ENCODE results near the gene CDH26.
"Not testable (repeated sequence)": the region's sequence is repeated elsewhere in the genome, so short reads cannot be mapped to it uniquely, and the experiment has no call there.

CDH26 gene

DNA sequence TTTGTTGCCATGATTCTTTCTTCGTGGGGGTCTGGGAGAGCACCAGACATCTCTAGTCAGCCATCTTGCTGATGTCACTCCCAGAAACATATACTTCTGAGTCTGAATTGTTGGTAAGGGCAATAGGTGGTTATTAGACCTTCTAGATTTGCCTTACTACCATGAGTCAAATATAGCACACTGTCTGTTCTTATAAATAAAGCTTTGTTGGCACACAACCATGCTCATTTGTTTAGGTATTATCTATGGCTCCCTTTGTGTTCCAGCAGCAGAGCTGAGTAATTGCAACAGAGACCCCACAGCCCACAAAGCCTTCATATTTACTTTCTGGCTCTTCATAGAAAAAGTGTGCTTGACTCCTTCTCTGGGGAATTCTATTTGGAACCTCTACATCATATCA, 62.9 kb downstream of the CDH26 start:
- no peak for DNase-seq

GRCh38 chr20:60022849-60023248, 64.6 kb downstream of the CDH26 start:
- no peak for DNase-seq

GRCh38 chr20:60024245-60024644, 66.0 kb downstream of the CDH26 start:
- no peak for DNase-seq

DNA sequence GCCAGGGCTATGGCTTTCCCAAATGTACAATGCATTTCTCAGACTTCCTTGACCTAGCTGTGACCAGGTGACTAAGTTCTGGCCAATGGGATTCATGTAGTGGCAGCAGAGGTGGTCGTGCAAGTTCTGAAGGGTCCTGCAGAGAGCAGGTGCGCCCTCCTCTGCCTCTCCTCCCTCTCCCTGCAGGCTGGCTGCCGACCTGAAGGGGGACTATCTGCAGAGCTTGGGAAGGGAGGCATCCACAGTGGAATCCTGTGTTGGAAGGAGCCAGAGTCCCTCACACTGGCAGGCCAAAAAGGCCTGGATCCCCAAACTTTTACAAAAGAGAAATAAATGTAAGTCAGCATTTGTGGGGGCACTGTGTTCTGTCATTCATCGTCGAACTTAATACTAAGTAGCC, 66.6 kb downstream of the CDH26 start:
- no peak for DNase-seq

DNA sequence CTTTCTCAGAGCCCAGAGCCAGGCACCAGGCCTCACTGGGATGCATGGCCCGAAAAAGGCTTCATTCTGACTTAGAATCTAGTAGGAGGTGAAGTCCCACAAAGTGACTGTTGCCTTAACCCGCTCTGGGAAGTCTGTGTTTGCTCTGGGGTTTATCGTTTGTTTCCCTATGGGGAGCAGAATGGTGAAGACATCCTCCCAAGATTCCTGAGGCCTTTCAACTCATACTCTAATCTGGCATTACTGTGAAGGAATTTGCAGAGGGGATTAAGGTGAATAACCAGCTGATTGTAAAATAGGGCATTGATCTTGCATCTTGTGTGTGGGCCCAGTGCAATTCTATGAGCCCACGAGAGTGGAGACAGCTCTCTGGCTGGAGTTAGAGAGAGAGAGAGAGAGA, 67.8 kb downstream of the CDH26 start:
- DNase-seq = no peak

DNA sequence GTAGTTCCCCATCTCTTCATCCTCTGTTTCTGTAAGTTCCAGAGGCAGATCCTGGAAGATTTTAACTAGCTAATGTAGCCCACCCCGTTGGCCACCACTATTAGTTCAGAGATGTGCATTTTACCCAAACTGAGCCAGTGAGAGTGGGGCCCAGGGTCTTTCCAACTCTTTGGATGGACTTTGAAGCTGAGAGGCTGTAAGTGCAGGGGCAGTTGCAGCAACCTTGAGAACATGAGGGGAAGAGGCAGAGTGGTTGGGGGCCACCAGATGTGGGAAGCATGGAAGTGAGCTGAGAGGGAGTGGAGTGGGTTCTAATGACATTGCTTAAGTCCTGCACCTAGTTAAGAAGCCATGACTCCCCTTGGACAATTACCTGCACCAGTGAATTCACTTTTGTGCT, 72.2 kb downstream of the CDH26 start:
- no peak for DNase-seq

- DNase-seq = no peak
These were observed 72.9 kb downstream of the CDH26 start for GRCh38 chr20:60031107-60031506.

GRCh38 chr20:60034231-60035110, 76.2 kb downstream of the CDH26 start:
- DNase-seq = no peak

DNA sequence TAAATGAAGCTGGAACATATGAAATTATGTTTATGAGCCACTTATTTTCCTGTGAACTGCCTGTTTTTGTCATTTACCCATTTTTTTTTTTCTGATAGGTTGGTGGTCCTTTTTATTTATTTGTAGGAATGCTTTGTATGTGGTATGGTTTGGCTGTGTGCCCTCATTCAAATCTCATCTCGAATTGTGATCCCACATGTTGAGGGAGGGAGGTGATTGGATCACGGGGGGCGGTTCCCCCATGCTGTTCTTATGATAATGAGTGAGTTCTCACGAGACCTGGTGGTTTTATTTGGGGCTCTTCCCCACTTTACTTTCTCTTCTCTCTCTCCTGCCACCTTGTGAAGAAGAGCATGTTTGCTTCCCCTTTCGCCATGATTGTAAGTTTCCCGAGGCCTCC, 77.3 kb downstream of the CDH26 start:
- DNase-seq = no peak

DNA sequence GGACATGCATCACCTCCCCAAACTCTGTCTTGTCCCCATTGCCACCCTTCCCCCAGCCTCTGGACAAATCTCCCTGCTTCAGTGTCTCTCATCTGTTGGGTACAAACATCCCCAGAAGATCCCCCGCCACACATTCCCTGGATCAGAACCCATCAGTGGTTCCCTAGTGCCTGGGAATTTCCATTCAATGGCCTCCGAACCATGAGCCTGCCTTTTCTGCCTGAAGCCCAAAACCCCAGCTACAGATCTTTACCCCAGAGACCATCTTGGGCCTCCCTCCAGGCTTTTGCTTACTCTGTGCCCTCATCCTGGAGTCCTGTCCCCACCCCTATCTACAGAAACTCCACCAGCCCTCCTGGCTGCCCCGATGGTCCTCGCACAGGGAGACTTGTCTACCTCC, 78.1 kb downstream of the CDH26 start:
- DNase-seq = no peak

DNA sequence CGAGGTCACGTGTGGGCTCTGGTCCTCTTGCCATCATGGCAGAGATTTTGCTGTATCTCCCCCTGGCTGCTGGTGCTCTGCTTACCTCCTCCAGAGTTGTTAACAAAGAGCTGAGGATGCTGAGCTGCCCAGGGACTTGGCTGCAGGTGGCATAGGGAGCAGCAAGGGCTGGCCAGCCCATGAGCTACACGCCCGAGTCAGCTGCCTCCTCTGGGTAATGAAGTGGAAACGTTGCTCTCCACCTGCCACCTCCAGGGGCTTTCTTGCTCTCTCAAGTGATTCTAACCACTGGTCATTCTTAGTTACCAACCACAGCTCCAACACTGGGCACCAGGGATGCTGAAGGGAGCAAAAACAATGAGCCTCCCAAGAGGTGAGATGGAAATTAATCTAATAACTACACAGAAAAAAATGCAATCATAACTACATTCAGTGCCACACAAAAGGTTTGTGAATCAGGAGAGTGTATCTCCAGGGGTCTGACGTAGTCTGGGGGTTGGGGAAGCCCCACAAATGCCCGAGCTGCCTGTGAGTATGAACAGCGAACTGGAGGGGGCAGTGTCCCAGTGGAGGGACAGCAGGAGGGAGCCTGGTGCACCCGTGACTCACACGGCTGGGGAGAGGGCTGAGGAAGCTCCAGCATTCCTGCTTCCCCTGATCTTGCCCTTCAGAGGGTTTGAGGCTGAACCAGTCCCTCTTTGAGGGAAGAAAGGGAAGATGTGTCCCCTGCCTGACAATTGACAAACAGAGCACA, 78.7 kb downstream of the CDH26 start:
- DNase-seq = no peak

DNA sequence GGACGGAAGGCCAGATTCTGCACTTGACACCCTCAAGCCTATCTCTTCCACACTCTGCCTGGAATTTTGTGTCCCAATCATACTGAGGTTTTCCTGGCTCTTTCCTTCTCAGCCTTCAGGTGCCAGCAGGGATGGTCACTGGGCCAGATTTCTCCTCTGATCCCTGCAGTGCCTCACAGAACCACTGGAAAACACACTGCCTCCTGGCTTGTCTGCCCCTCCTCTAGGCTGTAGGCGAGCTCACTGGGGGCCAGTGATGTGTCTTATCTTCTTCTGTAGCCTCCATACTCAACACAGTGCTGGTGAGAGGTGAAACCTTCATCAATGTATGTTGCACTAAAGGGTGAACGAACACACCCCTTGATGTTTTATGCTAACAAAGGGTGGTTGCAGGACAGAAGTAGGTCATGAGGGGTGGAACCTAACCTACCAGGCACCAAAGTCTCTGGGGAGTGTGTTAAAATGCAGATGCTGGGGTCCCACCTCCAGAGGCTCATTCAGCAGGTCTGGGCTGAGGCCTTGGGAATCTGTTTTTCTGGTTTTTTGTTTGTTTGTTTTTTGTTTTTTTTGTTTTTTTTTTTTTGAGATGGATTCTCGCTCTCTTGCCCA, 80.3 kb downstream of the CDH26 start:
- DNase-seq = no peak

DNA sequence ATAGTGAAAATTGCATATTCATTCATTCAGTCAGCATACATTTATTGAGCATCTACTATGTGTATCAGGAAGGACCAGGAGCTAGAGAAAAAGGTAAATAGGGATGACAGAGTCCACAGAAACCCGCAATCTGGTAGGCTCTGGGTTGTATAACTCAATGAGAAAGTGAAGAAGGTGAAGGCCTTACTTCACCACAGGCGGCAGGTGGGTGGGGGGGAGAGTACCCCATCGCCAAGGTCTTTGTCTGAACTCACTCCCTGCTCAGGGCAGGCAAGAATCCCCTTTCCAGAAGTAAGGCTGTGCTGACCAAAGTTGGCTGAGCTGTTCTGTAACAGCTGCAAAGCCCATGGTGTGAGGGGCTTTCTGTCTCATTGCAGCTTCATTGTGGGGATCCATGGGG, 81.3 kb downstream of the CDH26 start:
- DNase-seq = no peak

GRCh38 chr20:60040471-60041162, 82.4 kb downstream of the CDH26 start:
- no peak for DNase-seq

- DNase-seq = not testable (repeated sequence)
These were observed 83.4 kb downstream of the CDH26 start for GRCh38 chr20:60041436-60042165.

DNA sequence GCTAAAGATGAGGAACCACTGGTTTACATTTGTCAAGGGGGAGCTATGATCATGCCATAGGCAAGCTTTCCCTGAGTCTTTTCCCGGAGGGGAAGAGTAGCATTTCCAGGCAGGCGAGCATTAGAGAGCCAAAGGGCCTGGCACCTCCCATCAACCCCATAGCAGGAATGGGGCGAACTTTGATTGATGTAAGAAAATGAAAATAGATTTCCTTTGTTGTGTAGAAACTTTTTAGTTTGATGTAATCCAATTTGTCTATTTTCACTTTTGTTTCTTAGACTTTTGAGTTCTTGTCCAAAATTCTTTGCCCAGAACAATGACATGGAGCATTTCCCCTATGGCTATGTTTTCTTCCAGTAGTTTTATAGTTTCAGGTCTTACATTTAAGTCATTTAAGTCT, 85.2 kb downstream of the CDH26 start:
- DNase-seq = no peak

GRCh38 chr20:60046011-60046413, 87.8 kb downstream of the CDH26 start:
- DNase-seq = no peak

DNA sequence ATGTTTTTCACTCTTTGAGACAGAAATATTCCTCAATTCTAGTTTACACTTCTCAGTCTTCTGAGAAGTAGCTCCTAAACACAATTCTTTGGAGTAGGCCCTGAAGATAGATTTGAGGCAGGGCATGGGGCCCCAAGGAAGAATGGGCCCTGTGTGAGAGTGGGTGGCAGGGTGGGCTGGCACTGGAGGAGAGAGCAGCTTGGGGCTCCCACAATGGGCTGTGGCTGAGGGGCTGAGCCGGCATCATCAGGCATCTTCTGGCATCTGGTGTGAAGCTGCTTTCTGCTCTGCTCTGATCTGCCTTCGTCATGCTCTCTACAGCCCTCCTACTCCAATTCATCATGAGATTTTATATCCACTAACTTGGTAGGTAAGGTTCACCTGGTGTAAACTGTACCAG, 88.2 kb downstream of the CDH26 start:
- DNase-seq = no peak

DNA sequence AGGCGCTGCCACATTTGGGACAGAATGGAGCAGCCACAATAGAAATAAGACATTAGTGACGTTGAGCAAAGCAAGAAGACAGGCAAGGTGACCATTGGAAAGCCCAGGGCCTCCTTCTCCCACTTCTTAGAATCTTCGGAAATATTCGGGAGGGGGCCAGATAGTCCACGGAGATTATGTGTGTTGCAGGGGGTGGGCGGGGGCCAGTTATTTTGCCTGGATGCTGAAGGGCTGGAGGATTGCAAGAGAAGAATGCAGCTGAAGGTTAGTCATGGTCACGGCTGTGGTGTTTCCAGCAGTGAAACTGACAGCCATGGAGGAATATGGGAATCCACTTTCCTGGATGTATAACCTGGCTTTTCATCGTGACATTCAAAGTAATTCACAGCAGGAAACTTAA, 88.6 kb downstream of the CDH26 start:
- DNase-seq = no peak

DNA sequence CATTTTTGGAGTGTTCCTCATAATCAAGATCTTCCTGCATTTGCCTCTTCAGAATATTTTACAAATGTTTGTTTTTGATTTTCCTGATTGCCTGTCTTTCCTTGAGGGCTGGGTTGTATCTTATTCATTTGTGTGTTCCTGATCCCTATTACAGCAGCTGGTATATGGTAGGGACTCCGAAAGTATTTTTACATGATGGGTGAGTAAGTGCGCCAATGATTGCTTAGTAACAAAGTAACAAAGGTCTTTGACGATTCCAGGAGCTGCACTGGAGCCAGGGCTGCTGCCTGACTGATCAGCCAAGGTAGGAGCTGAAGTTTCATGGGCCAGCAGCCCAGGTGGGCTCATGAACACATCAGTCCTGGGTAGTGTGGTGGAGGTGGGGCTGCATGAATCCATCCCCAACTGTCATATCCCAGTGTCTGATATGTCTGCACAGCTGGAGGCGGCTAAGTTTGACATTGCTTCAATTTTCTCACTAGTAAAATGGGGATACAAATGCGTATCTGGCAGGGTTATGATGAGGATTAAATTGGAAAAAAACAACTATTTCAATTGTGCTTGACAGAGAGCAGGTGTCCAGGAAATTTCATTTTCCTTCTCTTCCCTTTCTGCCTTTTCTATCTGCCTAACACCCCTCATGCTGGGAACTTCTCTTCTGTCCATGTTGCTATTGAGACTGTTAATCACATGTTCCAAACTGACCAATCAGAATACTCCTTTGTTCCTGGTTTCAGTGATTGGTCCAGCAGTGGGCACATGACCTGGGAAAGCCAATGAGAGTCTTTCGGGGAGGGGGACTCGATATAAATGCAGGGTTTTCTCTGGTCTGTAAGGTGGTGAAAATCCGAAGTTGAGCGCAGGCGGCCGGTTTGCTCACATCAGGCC, 90.7 kb downstream of the CDH26 start:
- no peak for DNase-seq

DNA sequence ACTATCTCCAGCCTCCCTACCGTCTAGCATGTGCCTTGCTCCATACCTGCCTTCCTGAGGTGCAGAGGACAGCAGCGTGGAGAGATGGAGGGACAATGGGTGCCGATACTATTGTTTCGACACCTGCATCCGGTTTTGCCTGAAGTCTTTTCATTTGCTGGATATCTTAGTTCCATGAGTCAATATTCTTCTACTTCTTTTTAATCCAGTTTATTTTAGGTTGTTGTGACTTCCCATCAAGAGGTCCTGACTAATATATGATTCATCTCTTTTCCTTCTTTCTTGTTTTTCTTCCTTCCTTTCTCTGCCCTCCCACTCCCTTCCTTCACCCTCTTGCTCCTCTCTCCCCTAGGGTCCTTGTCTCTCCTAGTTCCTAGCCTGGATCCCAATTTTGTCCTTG, 91.4 kb downstream of the CDH26 start:
- DNase-seq = no peak

Measured in CD4-positive, alpha-beta T cell treated with Interleukin-1 beta for 1 hour (primary cell).